ENCODE results near the gene ZBTB24. TPM values are rescaled to one million over a fixed set of nuclear protein-coding genes. Genes with fewer than 3 reads are reported as not detected.
A peak's percentile ranks its signal among the peaks of the same experiment; 100 is the strongest.

The ZBTB24 gene
- total RNA-seq, 4 donors from 2014 or later, result 12.8 to 13.3 (median 12.9) TPM

DNA sequence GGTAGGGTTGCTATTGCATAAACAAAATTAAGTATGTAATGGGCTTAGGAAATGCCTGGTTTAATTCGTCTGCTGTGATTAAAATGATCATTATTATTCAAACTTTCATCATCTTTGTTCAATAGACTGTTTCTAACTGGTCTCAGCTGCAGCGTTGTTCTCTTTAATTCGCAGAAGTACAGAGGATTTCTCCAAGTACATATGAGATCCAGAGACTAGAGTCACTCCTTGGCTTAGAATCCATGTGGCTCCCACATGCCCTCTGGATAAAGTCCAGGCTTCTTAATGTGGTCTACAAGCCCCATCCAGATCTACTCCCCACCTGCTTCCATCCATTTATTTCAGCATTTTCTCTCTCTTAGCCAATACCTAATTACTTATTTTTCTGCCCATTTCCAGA is 1.1 kb upstream of the ZBTB24 start:
- H3K4me3 ChIP-seq (replicated peaks in 1 of 3), result no peak overlapping the region
- H3K36me3 ChIP-seq, result no peaks in the 10 kb centered on the region
- H3K9me3 ChIP-seq, result no peaks in the 10 kb centered on the region
- 63 to 78% methylated on average over 3 of the region's 3 CpGs for WGBS, 2 donors
- TF ChIP-seq POLR2A (IDR thresholded peaks at IDR 0.05), result no peak
- TF ChIP-seq, protein P1, sequence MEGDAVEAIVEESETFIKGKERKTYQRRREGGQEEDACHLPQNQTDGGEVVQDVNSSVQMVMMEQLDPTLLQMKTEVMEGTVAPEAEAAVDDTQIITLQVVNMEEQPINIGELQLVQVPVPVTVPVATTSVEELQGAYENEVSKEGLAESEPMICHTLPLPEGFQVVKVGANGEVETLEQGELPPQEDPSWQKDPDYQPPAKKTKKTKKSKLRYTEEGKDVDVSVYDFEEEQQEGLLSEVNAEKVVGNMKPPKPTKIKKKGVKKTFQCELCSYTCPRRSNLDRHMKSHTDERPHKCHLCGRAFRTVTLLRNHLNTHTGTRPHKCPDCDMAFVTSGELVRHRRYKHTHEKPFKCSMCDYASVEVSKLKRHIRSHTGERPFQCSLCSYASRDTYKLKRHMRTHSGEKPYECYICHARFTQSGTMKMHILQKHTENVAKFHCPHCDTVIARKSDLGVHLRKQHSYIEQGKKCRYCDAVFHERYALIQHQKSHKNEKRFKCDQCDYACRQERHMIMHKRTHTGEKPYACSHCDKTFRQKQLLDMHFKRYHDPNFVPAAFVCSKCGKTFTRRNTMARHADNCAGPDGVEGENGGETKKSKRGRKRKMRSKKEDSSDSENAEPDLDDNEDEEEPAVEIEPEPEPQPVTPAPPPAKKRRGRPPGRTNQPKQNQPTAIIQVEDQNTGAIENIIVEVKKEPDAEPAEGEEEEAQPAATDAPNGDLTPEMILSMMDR (IDR thresholded peaks at IDR 0.05), result no peak
- intact Hi-C loops (cut with DNase I), result no loop called here
- H3K4me1 ChIP-seq, result peaks cover 26 to 31% of the 10 kb centered on the region in 2 donors
- no peaks in the 10 kb centered on the region for H3K27me3 ChIP-seq
- DNase-seq, result no peak
- no peak overlapping the region for H3K27ac ChIP-seq

DNA sequence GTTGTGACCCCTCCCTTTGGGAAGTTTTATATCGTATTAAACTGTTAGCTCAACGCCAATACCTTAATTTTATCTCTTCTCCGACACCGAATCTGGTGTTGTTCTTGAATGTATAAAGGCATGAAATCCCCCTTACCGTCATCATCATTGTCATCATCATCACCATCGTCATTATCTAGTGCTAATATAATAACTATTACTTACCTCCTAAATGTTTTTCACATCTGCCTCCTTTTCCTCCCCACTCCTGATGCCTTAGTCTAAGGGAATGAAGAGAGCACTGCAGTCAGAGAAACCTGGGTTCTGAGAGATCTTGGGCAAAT is 677 bp upstream of the ZBTB24 start:
- H3K27me3 ChIP-seq, result no peaks in the 10 kb centered on the region
- intact Hi-C loops (cut with DNase I), result no loop called here
- peaks cover 31 to 35% of the 10 kb centered on the region in 2 donors for H3K4me1 ChIP-seq
- H3K36me3 ChIP-seq, result no peaks in the 10 kb centered on the region
- no peaks in the 10 kb centered on the region for H3K9me3 ChIP-seq
- H3K4me3 ChIP-seq (replicated peaks in 1 of 3), result no peak overlapping the region
- no peak for TF ChIP-seq POLR2A (IDR thresholded peaks at IDR 0.05)
- TF ChIP-seq, protein P1 (IDR thresholded peaks at IDR 0.05), result no peak
- DNase-seq, result no peak
- H3K27ac ChIP-seq, result peak overlapping the region in 1 of 3 donors; percentile 53
- WGBS, 2 donors, result 4% methylated on average over 6 of the region's 6 CpGs

DNA sequence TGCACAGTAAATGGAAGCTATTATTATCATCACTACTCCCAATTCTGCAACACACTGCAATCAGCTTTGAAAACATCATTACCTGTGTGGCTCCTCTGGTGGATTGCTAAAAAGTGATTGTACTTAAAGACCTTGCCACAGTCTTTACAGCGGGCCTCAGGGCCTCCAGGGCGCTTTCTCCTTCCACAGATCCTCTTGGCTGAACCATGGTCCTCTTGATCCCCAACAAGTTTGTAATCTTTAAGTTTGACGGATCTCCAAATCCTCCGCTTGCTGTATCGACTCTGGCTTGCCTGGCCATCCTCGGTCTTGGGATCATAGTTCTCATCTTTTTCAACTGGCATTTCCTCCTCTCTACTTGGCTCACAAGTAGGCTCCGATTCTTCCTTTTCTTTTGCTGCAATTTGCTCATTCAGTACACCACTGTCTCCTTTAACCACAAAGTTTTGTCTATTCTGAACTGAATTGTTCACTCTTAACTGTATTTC is 2.0 kb downstream of the ZBTB24 start:
- WGBS, 2 donors, result 96 to 97% methylated on average over 7 of the region's 7 CpGs
- Histone ChIP-seq H3K27me3 (no peaks in the 10 kb centered on the region), H3K36me3 (no peaks in the 10 kb centered on the region), H3K9me3 (no peaks in the 10 kb centered on the region), H3K4me1 (peaks cover 31 to 52% of the 10 kb centered on the region in 2 donors), H3K27ac (no peak overlapping the region), H3K4me3 (replicated peaks in 1 of 3) (no peak overlapping the region)
- DNase-seq, result no peak
- TF ChIP-seq, protein P1 (IDR thresholded peaks at IDR 0.05), result no peak
- no peak for TF ChIP-seq POLR2A (IDR thresholded peaks at IDR 0.05)
- intact Hi-C loops (cut with DNase I), result no loop called here

DNA sequence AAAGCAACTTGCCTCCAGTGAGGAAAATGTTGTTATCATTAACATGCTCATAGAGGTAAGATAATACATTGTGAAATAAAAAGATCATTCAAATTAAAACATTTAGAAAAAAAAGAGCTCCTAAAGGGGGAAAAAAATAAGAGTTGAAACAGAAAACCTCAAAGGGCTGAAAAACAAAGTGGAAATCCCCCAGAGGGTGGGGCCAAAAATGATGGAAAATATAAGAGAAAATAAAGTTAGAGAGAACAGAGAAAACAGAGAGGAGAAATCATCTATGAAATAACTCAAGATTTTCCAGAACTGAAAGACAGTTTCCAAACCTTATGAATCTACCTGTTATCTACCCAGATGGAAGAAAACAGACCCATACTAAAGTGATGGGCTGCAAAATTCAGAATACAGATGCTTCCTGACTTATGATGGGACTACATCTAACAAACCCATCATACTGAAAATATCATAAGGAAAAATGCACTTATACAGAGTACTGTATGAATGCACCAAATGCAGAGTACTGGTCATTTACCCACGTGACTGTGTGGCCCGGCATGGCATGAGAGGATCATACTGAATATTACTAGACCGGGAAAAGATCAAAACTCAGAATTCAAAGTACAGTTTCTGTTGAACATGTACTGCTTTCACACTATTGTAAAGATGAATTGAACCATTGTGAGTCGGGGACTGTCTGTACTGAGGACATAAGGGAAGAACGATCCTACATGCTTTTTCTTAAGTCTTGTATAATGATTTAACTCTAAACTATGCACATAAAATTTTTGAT is 4.0 kb downstream of the ZBTB24 start:
- no peak for DNase-seq
- Histone ChIP-seq H3K9me3 (no peaks in the 10 kb centered on the region), H3K36me3 (peaks cover 9% of the 10 kb centered on the region in 2 donors), H3K27me3 (no peaks in the 10 kb centered on the region), H3K4me1 (peaks cover 31 to 52% of the 10 kb centered on the region in 2 donors), H3K27ac (no peak overlapping the region), H3K4me3 (replicated peaks in 1 of 3) (no peak overlapping the region)
- no peak for TF ChIP-seq POLR2A (IDR thresholded peaks at IDR 0.05)
- TF ChIP-seq, protein P1 (IDR thresholded peaks at IDR 0.05), result no peak
- intact Hi-C loops (cut with DNase I), result no loop called here
- 90 to 93% methylated on average over 5 of the region's 5 CpGs for WGBS, 2 donors

DNA sequence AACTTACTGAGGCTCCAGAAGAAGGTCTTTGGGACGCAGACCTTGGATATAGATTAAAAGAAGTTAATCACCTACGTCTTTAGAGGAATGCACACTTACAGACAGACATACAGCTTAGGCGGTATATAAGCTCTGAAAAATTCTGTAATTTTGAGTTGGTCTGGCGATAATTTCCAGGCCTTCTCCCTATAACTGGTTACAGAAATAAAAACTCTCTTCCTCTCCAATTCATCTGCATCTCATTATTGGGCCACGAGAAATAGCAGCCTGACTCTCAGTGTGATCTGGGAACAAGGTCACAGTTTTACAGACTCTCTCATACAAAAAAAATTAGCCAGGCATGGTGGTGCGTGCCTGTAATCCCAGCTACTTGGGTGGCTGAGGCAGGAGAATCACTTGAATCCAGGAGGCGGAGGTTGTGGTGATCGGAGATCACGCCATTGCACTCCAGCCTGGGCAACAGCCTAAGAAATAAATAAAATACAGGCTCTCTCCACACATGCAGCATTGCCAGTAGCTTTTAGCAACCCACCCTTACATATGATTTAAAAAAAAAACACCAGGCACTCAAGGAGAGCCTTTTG is 4.7 kb downstream of the ZBTB24 start:
- Histone ChIP-seq H3K36me3 (peaks cover 14 to 16% of the 10 kb centered on the region in 2 donors), H3K9me3 (no peaks in the 10 kb centered on the region), H3K27ac (no peak overlapping the region), H3K27me3 (no peaks in the 10 kb centered on the region), H3K4me1 (peaks cover 31 to 52% of the 10 kb centered on the region in 2 donors), H3K4me3 (replicated peaks in 1 of 3) (no peak overlapping the region)
- intact Hi-C loops (cut with DNase I), result no loop called here
- no peak for TF ChIP-seq POLR2A (IDR thresholded peaks at IDR 0.05)
- TF ChIP-seq, protein P1 (IDR thresholded peaks at IDR 0.05), result no peak
- 86 to 94% methylated on average over 9 of the region's 9 CpGs for WGBS, 2 donors
- DNase-seq, result no peak

All from thyroid gland (tissue), 4 donors.